Measurements from ENCODE around the gene TBC1D22A. TPM values are rescaled to one million over a fixed set of nuclear protein-coding genes. Genes with fewer than 3 reads are reported as not detected.

Gene TBC1D22A
- total RNA-seq, 6 experiments from 2014 or later = 10.9 to 18.1 (median 14.0) TPM

- Histone ChIP-seq H3K36me3 (no peaks in the 10 kb centered on the region), H3K27me3 (no peaks in the 10 kb centered on the region), H3K4me3 (no peak overlapping the region), H3K9me3 (no peaks in the 10 kb centered on the region), H3K4me1 (no peaks in the 10 kb centered on the region), H3K27ac (peak overlapping the region in 2 of 3 donors; percentile 21 to 47)
- no peak for TF ChIP-seq POLR2A (IDR thresholded peaks at IDR 0.05)
- intact Hi-C loops (cut with DNase I) = no loop called here
- ATAC-seq (peak in 1 of 4 donors; percentile 15), DNase-seq (no peak)
- WGBS (ENCODE audit: insufficient coverage, low coverage, low lambda C conversion rate, missing lambda C conversion rate) = 65% methylated on average over 3 of the region's 13 CpGs
Observed at GRCh38 chr22:46970411-46971098, 208.1 kb downstream of the TBC1D22A start.

GRCh38 chr22:46971099-46971763 is 208.8 kb downstream of the TBC1D22A start:
- DNase-seq (peak in 1 of 3 donors; percentile 52), ATAC-seq (peak; percentile 76 to 90 (median 84))
- TF ChIP-seq CTCF (IDR thresholded peaks at IDR 0.05) (no peak), POLR2A (IDR thresholded peaks at IDR 0.05) (no peak)
- H3K27ac ChIP-seq = peak overlapping the region; percentile 36 to 74 (median 36)
- no peaks in the 10 kb centered on the region for H3K36me3 ChIP-seq
- no peaks in the 10 kb centered on the region for H3K9me3 ChIP-seq
- no peaks in the 10 kb centered on the region for H3K4me1 ChIP-seq
- H3K4me3 ChIP-seq = no peak overlapping the region
- H3K27me3 ChIP-seq = no peaks in the 10 kb centered on the region
- intact Hi-C loops (cut with DNase I) = no loop called here
- 44% methylated on average over 11 of the region's 17 CpGs for WGBS (ENCODE audit: insufficient coverage, low coverage, low lambda C conversion rate, missing lambda C conversion rate)

GRCh38 chr22:46971764-46972125 is 209.3 kb downstream of the TBC1D22A start:
- no peaks in the 10 kb centered on the region for H3K4me1 ChIP-seq
- peak overlapping the region; percentile 36 to 74 (median 36) for H3K27ac ChIP-seq
- WGBS (ENCODE audit: insufficient coverage, low coverage, low lambda C conversion rate, missing lambda C conversion rate) = 85% methylated on average over 3 of the region's 8 CpGs
- ATAC-seq (no peak), DNase-seq (peak in 1 of 3 donors; percentile 14)
- intact Hi-C loops (cut with DNase I) = no loop called here
- H3K9me3 ChIP-seq = no peaks in the 10 kb centered on the region
- TF ChIP-seq CTCF (IDR thresholded peaks at IDR 0.05) = no peak
- no peak for TF ChIP-seq POLR2A (IDR thresholded peaks at IDR 0.05)
- H3K27me3 ChIP-seq = no peaks in the 10 kb centered on the region
- H3K4me3 ChIP-seq = no peak overlapping the region
- H3K36me3 ChIP-seq = no peaks in the 10 kb centered on the region

GRCh38 chr22:46972256-46972655 is 209.8 kb downstream of the TBC1D22A start:
- no peak for DNase-seq
- intact Hi-C loops (cut with DNase I) = no loop called here
- 88% methylated on average over 9 of the region's 17 CpGs for WGBS (ENCODE audit: insufficient coverage, low coverage, low lambda C conversion rate, missing lambda C conversion rate)

More at GRCh38 chr22:46972256-46972655, 209.8 kb downstream of the TBC1D22A start:
- TF ChIP-seq POLR2A (IDR thresholded peaks at IDR 0.05) (no peak), CTCF (IDR thresholded peaks at IDR 0.05) (no peak)
- ATAC-seq = no peak
- no peaks in the 10 kb centered on the region for H3K4me1 ChIP-seq
- no peaks in the 10 kb centered on the region for H3K36me3 ChIP-seq
- H3K27ac ChIP-seq = peak overlapping the region in 2 of 3 donors; percentile 36 to 74
- H3K9me3 ChIP-seq = no peaks in the 10 kb centered on the region
- H3K4me3 ChIP-seq = no peak overlapping the region
- no peaks in the 10 kb centered on the region for H3K27me3 ChIP-seq

All from right lobe of liver (tissue), 6 donors.